ENCODE measurements around the gene SLC6A6. TPM values are rescaled to one million over a fixed set of nuclear protein-coding genes. Genes with fewer than 3 reads are reported as not detected.

Gene SLC6A6
- total RNA-seq, 6 experiments from 2014 or later = 22.5 to 33.0 (median 28.6) TPM

DNA sequence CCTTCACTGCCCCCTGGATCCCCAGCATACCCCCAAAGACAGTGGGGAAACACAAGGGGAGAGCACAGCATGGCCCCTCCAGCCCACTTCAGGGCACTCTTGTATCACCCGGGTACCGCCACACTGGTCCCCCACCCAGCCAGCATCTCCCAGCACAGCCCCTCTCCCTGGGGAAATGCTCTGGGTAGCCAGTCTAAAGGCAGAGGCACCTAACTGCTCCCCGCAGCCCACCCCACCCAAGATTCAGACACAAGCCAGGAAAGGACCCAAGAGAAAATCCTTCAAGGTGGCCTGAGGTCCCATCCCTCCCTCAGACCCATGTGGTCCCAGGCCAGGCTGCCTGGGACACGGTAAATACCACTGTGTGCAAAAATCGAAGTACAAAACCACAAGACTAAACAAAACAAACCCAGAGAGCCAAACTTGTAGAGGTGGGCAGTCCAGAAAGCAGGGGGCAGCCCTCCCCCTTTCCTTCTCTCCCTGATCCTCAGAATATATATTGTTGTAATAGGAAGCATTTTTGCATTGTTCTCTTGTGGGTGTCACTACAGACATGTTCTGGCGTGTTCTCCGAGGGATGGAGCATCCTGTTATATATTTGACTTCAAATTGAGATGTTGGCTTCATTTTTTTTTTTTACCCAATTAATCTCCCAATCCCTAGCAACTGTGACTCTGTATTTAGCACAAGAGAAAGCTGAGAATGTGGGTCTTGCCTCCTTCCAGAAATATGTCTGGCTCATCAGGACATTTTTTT is 86.1 kb downstream of the SLC6A6 start:
- H3K27ac Mint-ChIP-seq = peak overlapping the region; percentile 44; the same call in 1 of the 2 replicates
- H3K27me3 Mint-ChIP-seq (ENCODE audit: insufficient read depth) = peaks cover 2% of the 10 kb centered on the region; the same call in 1 of the 2 replicates
- no peaks in the 10 kb centered on the region for H3K9me3 Mint-ChIP-seq
- no peak for DNase-seq
- H3K36me3 Mint-ChIP-seq (ENCODE audit: low read depth) = peaks cover 19% of the 10 kb centered on the region
- peaks cover 6% of the 10 kb centered on the region for H3K4me1 Mint-ChIP-seq (ENCODE audit: low read depth)
- no peak overlapping the region for H3K4me3 Mint-ChIP-seq
- TF ChIP-seq, protein P1, sequence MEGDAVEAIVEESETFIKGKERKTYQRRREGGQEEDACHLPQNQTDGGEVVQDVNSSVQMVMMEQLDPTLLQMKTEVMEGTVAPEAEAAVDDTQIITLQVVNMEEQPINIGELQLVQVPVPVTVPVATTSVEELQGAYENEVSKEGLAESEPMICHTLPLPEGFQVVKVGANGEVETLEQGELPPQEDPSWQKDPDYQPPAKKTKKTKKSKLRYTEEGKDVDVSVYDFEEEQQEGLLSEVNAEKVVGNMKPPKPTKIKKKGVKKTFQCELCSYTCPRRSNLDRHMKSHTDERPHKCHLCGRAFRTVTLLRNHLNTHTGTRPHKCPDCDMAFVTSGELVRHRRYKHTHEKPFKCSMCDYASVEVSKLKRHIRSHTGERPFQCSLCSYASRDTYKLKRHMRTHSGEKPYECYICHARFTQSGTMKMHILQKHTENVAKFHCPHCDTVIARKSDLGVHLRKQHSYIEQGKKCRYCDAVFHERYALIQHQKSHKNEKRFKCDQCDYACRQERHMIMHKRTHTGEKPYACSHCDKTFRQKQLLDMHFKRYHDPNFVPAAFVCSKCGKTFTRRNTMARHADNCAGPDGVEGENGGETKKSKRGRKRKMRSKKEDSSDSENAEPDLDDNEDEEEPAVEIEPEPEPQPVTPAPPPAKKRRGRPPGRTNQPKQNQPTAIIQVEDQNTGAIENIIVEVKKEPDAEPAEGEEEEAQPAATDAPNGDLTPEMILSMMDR (IDR thresholded peaks at IDR 0.05) = no peak

DNA sequence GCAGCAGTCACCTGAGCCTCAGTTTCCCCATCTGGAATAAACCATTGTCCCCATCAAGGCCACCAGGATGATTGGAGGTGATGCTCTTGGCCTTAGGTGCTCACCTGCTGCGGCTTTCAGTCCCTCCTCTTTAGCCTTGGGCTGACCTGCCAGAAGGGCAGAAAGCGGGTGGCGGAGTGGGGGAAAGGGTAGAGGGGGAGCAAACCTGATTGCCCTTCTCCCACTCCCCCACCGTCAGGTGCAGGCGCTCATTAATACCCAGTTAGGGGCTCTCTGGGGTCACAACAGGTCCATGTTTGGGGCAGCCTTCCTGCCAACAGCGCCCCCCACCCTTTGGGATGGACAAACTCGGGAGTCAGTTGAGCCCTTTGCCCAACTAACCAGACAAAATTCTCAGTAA is 87.2 kb downstream of the SLC6A6 start:
- TF ChIP-seq, protein P1 (IDR thresholded peaks at IDR 0.05) = no peak
- H3K9me3 Mint-ChIP-seq = no peaks in the 10 kb centered on the region
- no peak for DNase-seq
- H3K27ac Mint-ChIP-seq = no peak overlapping the region
- H3K4me3 Mint-ChIP-seq = no peak overlapping the region
- H3K27me3 Mint-ChIP-seq (ENCODE audit: insufficient read depth) = peaks cover 2% of the 10 kb centered on the region; the same call in 1 of the 2 replicates
- H3K36me3 Mint-ChIP-seq (ENCODE audit: low read depth) = peaks cover 11% of the 10 kb centered on the region
- H3K4me1 Mint-ChIP-seq (ENCODE audit: low read depth) = peaks cover 6% of the 10 kb centered on the region

DNA sequence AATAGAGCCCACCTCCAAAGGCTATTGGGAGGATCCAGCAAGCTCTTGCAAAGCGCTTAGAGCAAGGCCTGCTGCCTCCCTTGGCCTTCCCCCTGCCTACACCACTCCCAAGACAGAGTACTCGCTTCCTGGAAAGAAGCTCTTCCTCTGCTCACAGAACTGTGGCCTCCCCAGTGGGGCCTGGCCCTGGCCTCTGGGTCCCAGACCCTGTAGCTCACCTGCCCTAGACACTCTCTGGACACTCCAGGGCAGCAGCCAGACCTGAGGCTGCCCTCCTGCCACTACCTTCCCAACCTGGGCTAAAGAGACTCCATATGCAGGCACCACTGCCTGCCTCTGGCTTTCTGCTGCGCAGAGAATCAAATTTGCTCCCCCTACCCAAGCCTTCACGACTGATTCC is 87.8 kb downstream of the SLC6A6 start:
- Mint-ChIP-seq H3K4me3 (no peak overlapping the region), H3K36me3 (ENCODE audit: low read depth) (peaks cover 9% of the 10 kb centered on the region), H3K9me3 (no peaks in the 10 kb centered on the region), H3K4me1 (ENCODE audit: low read depth) (peaks cover 6% of the 10 kb centered on the region), H3K27ac (0 out of 2 replicates have a peak overlapping the region, but pooled peaks have one; percentile 4), H3K27me3 (ENCODE audit: insufficient read depth) (peaks cover 2% of the 10 kb centered on the region; the same call in 1 of the 2 replicates)
- DNase-seq = no peak
- TF ChIP-seq, protein P1 (IDR thresholded peaks at IDR 0.05) = no peak

DNA sequence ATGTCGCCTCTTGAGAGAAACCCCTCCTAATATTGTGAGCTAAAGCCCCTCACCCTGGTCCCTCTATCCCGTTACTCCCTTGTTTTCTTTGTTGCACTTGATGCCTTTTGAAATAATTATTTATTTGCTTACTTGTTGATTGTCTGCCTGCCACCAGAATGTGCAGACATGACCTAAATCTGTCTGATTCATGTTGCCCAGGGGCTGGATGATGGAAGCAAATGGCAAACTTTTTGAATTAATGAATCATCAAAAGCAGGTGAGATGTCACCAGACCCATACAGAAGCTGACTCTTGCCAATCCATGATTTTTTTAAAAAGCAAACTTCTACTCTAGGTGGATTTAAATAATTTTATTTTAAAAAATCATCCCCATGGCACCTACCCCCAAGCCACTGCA is 88.4 kb downstream of the SLC6A6 start:
- Mint-ChIP-seq H3K27ac (no peak overlapping the region), H3K9me3 (no peaks in the 10 kb centered on the region), H3K4me3 (no peak overlapping the region), H3K36me3 (ENCODE audit: low read depth) (peaks cover 9% of the 10 kb centered on the region), H3K27me3 (ENCODE audit: insufficient read depth) (peaks cover 2% of the 10 kb centered on the region; the same call in 1 of the 2 replicates), H3K4me1 (ENCODE audit: low read depth) (peaks cover 6% of the 10 kb centered on the region)
- no peak for DNase-seq
- TF ChIP-seq, protein P1 (IDR thresholded peaks at IDR 0.05) = no peak

DNA sequence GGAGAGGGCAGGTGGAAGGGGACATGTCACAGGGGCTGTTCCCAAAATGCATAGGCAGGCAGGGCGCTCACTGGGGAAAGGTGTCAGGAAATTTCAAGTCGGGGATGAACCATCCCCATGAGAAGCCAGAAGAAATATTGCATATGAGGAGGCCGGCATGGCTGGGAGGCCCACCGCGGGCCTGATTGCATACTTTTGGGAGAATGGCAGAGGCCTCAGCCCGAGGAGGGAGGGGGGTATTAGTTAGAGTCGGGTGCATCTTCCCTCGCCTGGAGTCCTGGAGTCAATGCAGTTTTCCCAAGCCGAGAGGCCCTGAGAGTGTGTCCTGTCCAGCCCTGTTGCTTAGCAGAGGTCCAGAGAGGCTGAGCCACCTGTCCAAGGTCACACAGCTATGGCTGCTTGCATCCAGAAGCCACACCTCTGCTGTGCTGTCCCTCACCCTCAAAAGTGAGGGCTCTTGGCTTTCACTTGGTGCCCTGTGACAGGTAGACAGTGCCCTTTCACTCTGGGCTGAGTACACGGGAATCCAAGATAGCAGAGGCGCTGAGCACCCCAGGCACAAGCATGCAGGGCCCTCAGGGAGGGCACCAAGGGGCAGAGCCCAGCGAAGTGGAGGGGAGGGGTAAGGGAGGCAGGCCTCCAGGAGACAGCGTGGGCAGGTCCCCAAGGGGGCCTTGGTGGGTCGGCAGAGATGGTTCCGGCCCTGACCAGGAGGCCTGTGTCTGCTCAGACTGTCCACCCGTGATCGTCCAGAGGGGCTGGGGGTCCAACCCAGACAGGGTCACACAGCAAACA is 89.2 kb downstream of the SLC6A6 start:
- no peak overlapping the region for H3K27ac Mint-ChIP-seq
- H3K4me1 Mint-ChIP-seq (ENCODE audit: low read depth) = peaks cover 6% of the 10 kb centered on the region
- H3K27me3 Mint-ChIP-seq (ENCODE audit: insufficient read depth) = peaks cover 2% of the 10 kb centered on the region; the same call in 1 of the 2 replicates
- DNase-seq = no peak
- H3K4me3 Mint-ChIP-seq = no peak overlapping the region
- peaks cover 8% of the 10 kb centered on the region for H3K36me3 Mint-ChIP-seq (ENCODE audit: low read depth)
- H3K9me3 Mint-ChIP-seq = no peaks in the 10 kb centered on the region
- TF ChIP-seq, protein P1 (IDR thresholded peaks at IDR 0.05) = no peak

All from HFFc6 (cell line).